ENCODE measurements around the gene MYO6.
A peak's percentile ranks its signal among the peaks of the same experiment; 100 is the strongest.
"Not testable (repeated sequence)": the region's sequence is repeated elsewhere in the genome, so short reads cannot be mapped to it uniquely, and the experiment has no call there.

Gene MYO6

GRCh38 chr6:75893058-75893775 lies 144.2 kb downstream of the MYO6 start:
- no peak for DNase-seq (ENCODE audit: low read depth)

- no peak for DNase-seq (ENCODE audit: low read depth)
Observed at GRCh38 chr6:75893776-75894152, 144.7 kb downstream of the MYO6 start.

GRCh38 chr6:75896526-75896925 lies 147.5 kb downstream of the MYO6 start:
- DNase-seq (ENCODE audit: low read depth): no peak

- not testable (repeated sequence) for DNase-seq (ENCODE audit: low read depth)
Observed at GRCh38 chr6:75900216-75900615, 151.2 kb downstream of the MYO6 start.

- not testable (repeated sequence) for DNase-seq (ENCODE audit: low read depth)
Observed at GRCh38 chr6:75905129-75905528, 156.1 kb downstream of the MYO6 start.

GRCh38 chr6:75906871-75907270 lies 157.8 kb downstream of the MYO6 start:
- no peak for DNase-seq (ENCODE audit: low read depth)

- DNase-seq (ENCODE audit: low read depth): no peak
Observed at GRCh38 chr6:75907444-75907843, 158.4 kb downstream of the MYO6 start.

GRCh38 chr6:75913040-75913439 lies 164.0 kb downstream of the MYO6 start:
- no peak for DNase-seq (ENCODE audit: low read depth)

- peak; percentile 9 for DNase-seq (ENCODE audit: low read depth)
Observed at GRCh38 chr6:75922226-75922625, 173.2 kb downstream of the MYO6 start.

- DNase-seq (ENCODE audit: low read depth): no peak
Observed at GRCh38 chr6:75926293-75927168, 177.5 kb downstream of the MYO6 start.

GRCh38 chr6:75931011-75931680 lies 182.1 kb downstream of the MYO6 start:
- DNase-seq (ENCODE audit: low read depth): no peak

GRCh38 chr6:75932067-75932466 lies 183.0 kb downstream of the MYO6 start:
- DNase-seq (ENCODE audit: low read depth): peak; percentile 9

- no peak for DNase-seq (ENCODE audit: low read depth)
Observed at GRCh38 chr6:75933387-75933975, 184.4 kb downstream of the MYO6 start.

- DNase-seq (ENCODE audit: low read depth): peak; percentile 5
Observed at GRCh38 chr6:75934643-75935472, 185.8 kb downstream of the MYO6 start.

GRCh38 chr6:75935473-75935793 lies 186.4 kb downstream of the MYO6 start:
- DNase-seq (ENCODE audit: low read depth): no peak

- no peak for DNase-seq (ENCODE audit: low read depth)
Observed at GRCh38 chr6:75936682-75937081, 187.6 kb downstream of the MYO6 start.

GRCh38 chr6:75937846-75938245 lies 188.8 kb downstream of the MYO6 start:
- DNase-seq (ENCODE audit: low read depth): no peak

GRCh38 chr6:75940564-75940963 lies 191.5 kb downstream of the MYO6 start:
- no peak for DNase-seq (ENCODE audit: low read depth)

- no peak for DNase-seq (ENCODE audit: low read depth)
Observed at GRCh38 chr6:75941509-75941908, 192.5 kb downstream of the MYO6 start.

- no peak for DNase-seq (ENCODE audit: low read depth)
Observed at GRCh38 chr6:75943381-75943780, 194.3 kb downstream of the MYO6 start.

- DNase-seq (ENCODE audit: low read depth): no peak
Observed at GRCh38 chr6:75946146-75946831, 197.2 kb downstream of the MYO6 start.
